ENCODE data around the gene FMNL2. TPM values are rescaled to one million over a fixed set of nuclear protein-coding genes. Genes with fewer than 3 reads are reported as not detected.
"Not testable (repeated sequence)": the region's sequence is repeated elsewhere in the genome, so short reads cannot be mapped to it uniquely, and the experiment has no call there.

The FMNL2 gene
- total RNA-seq, 1 donor from 2014 or later = 93.8 TPM

DNA sequence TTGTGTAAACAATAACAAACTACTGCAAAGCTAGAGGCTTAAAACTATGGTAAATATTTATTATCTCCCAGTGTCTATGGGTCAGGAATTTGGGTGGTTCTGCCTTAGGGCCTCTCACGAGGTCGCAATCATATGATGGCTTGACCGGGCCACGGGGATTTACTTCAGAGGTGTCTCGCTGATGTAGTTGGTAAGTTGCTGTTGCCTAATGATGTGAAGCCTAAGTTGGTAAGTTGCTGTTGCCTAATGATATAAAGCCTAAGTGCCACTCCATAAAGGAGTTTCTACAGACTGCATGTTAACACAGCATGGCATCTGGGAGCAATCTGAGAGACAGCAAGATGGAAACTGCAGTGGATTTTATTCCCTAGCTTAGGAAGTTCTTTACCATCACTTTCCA, 35.8 kb downstream of the FMNL2 start:
- DNase-seq (ENCODE audit: low spot score in 2 of 2) (no peak), FAIRE-seq (no peak)

DNA sequence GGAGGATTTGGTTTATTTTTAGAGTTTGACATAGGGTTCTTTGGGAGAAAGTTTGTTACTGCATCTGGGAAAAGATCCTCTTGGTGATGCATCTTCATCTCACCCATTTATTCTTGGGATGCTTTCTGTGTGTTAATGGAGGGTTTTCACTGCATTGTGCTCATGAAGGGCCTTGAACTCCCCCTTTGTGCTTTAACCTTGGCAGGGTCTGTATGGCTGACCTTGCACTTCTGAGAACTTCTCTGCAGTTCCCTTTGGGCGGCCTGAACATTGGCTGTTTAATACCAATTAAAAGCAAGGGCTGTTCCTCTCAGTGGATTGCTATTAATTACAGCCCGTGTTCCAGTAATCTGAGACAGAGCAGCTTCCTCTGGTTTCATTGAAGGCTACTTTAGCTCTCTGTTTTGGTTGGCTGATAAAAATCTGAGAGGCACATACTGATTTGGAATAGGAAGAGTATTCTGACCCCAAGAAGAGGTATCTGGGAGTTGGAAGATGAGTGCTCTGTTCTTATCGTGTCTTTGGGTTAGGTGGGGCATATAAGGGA, 37.5 kb downstream of the FMNL2 start:
- DNase-seq (ENCODE audit: low spot score in 2 of 2) (no peak), FAIRE-seq (no peak)

DNA sequence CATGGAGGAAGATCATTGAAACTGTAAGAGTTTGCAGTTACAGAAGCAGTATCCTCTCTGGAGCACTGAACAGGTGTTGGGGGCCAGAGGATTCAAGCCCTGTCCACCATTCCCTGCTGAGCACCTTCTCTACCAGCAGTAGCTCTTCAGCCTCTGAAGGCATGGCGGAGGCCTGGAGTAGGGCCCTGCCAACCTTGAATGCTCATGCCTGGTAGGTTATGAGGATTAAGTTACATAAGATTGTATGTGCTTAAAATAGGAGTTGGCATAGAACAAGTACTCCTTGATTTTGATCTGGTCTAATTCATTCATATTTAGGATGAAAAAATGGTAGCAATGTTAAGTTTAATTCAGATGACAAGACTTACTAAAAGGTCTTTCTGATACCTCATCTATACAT, 40.2 kb downstream of the FMNL2 start:
- no peak for DNase-seq (ENCODE audit: low spot score in 2 of 2)
- no peak for FAIRE-seq

DNA sequence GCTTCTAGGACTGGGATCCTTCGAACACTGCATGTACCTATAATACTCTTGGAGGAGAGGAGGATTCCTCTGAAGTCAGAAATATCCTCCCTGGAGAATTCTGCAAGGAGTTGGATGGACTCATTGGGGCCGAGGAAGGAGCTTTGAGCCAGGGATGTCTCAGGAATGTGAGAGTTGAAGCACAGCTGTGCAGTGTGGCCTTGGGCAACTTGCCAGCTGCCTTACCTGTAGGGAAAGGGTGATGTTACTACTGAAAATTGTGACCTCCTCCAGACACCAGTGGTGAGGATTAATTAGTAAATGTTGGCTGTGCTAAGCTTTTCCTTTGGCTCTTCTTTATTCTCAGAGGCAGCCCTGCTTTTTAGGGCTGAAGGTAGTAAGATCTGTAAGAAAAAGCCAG, 41.4 kb downstream of the FMNL2 start:
- DNase-seq (ENCODE audit: low spot score in 2 of 2) (no peak), FAIRE-seq (no peak)

DNA sequence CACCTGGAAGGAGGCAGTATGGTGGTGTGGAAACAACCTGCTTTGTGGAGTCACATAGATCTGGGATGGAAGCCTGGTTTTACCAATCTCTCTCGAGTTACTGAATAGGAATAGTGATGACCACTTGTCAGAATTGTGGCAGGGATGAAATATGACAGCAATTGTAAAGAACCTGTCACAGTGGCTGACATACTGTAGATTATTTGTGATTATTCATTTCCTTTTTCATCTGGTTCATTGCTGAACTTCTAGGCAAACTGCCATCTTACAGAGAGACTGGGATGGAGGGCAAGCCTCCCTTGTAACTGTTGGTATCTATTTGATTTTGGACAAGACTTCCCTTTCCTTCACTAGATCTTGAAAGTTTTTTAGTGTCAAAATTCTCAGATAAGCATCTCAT, 42.0 kb downstream of the FMNL2 start:
- no peak for FAIRE-seq

DNA sequence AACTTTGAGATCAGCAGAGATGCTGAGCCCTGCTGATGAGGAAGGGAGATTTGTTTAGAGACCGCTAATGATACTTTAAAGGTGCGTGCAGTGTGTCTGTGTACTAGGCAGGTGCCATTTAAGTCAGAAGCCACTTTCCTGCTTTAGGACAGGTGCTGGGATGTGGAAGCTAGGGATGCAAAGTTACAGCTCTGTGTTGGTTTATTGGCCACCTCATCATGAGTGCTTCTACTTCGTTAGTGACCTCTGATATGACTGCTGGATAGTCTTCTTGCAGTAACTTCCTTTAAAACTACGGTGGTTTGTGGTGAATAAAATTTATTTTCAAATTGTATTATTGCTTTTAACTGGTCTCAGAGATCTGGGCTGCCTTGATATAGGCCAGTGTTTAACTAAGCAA, 44.1 kb downstream of the FMNL2 start:
- DNase-seq (ENCODE audit: low spot score in 2 of 2) (no peak), FAIRE-seq (no peak)

More for the DNA sequence above, 42.0 kb downstream of the FMNL2 start:
- DNase-seq (ENCODE audit: low spot score in 2 of 2) = no peak

DNA sequence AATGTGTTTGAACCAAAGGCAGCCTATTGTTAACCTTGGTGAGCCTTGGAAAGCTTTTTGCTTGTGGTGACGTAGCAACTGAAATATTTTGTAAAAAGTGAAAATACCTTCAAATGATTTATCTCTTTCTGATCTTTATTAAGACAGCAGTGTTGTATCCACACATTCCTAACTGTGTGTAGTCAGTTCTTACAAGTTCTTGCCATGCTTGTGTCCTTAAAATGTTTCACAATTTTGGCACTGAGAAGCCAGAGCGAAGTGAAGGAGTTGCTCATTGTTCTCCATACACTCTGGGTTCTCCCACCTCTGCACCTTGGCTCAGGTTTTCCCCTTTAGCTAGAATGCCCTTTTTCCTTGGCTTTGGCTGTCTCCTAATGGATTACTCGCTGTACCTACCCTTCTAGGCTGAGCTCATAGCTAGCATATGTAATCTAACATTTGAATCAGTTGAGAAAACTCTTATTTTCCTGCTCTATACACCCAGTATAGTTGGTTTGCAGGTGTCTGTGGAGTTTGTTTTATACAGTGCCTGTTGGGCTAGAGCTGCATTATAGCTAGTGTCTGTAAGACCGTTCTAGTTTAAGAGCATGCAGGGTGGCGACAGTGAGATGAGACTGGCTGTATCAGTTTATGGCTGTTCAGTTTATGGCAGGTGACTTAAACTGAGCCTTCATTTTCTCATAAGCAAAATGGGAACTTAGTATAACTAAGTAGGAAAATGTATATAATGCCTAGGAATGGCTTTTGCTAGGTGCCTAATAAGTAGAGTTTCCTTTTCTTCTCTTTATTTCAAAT, 45.5 kb downstream of the FMNL2 start:
- DNase-seq (ENCODE audit: low spot score in 2 of 2) (no peak), FAIRE-seq (no peak)

DNA sequence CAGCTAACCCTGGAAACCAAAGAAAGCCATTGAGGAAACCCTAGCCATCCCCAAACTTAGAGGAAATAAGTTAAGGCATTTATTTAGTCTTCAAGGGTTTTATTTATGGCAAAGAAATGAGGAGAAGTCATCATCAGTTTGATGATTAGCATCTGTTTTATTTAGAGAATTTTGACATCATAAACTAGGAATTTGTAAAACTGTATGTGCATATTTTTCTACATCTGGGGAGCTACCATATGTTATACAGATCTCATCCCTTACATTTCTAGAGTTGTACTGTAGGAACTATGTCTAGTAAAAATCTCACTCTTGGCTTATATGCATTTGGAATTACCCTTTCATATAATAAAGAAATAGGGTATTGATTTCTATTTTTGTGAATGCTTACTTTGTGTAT, 48.7 kb downstream of the FMNL2 start:
- no peak for FAIRE-seq
- DNase-seq (ENCODE audit: low spot score in 2 of 2) = no peak

DNA sequence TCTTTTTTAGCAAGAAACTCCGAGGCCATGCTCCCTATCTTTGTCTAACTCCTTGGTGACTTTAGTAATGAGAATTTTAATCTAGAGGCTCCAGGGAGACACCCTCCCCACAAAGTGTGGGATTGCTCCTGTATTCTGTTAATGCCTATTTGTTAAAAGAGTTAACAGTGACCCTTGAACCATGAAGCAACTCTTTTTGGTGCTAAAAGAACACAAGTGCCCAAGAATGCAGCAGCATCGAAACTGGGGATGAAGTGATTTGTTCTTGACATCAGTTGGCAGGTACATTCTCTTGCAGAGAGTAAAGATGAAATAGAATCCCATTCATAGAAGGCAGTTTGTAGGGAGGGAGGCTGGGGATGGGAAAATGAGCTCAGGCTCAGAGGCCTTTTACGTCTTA, 50.0 kb downstream of the FMNL2 start:
- no peak for FAIRE-seq

DNA sequence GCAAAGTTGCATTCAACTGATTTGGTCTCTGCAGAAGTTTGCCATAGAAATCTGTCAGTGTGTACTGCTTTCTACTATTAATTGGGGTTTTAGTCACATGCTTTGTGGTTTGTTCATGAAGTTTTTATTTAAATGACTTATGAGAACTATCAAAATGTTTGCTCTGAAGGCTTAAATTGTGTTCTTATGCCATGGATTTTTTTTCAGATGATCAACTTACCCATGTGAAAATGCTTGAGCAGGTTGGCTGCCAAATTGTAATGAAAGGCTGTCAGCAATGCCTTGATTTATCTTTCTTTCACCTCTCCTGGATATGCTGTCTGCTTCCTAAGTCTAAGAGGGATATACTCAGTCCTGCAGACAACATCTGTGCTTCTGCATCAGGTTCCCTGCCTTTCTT, 50.7 kb downstream of the FMNL2 start:
- no peak for DNase-seq (ENCODE audit: low spot score in 2 of 2)
- no peak for FAIRE-seq

More for the DNA sequence above, 50.0 kb downstream of the FMNL2 start:
- no peak for DNase-seq (ENCODE audit: low spot score in 2 of 2)

DNA sequence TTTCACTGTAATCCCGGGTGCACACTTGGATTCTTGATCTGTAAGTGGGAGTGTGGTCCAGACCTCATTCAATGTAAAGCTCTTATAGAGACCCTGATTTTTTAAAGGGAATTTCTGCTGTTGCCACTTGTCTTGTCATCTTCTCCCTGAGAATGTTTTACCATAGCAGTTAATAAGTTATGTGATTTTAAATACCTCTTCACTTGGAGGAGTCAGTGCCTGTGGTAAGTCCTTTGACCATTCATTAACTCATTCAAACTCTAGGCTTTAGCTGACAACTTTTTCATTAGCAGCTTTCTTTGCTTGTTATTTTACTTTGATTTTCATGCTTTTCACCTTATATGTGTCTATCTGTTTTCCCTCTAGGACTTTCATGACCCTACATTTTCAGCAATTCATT, 51.3 kb downstream of the FMNL2 start:
- no peak for FAIRE-seq

DNA sequence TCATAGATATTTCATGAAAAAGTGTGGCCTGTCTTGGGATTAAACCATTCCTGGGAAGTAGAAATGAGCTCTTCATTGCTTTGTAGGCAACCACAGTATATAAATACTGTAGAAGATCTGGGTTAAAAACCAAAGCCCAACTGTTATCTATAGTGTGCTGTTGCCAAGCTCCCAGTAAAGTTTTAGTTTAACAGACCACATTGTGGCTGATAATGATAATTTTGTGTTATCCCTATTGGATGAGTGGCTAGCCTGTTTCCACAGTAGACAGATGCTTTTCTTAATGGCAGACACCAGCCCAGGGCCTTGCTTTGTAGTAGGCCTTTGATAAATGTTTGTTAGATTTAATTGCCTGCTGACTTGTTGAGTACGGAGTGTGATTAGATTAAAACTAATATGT, 52.1 kb downstream of the FMNL2 start:
- FAIRE-seq (no peak), DNase-seq (ENCODE audit: low spot score in 2 of 2) (no peak)

More for the DNA sequence above, 51.3 kb downstream of the FMNL2 start:
- DNase-seq (ENCODE audit: low spot score in 2 of 2) = no peak

DNA sequence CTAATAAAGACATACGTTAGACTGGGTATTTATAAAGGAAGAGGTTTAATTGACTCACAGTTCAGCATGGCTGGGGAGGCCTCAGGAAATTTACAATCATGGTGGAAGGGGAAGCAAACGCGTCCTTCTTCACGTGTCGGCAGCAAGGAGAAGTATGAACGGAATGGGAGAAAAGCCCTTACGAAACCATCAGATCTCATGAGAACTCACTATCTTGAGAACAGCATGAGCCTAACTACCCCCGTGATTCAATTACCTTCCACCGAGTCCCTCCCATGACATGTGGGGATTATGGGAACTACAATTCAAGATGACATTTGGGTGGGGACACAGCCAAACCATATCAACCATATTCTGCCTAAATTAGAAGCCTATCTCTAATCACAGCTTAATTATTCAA, 53.3 kb downstream of the FMNL2 start:
- not testable (repeated sequence) for FAIRE-seq; DNase-seq (ENCODE audit: low spot score in 2 of 2)

DNA sequence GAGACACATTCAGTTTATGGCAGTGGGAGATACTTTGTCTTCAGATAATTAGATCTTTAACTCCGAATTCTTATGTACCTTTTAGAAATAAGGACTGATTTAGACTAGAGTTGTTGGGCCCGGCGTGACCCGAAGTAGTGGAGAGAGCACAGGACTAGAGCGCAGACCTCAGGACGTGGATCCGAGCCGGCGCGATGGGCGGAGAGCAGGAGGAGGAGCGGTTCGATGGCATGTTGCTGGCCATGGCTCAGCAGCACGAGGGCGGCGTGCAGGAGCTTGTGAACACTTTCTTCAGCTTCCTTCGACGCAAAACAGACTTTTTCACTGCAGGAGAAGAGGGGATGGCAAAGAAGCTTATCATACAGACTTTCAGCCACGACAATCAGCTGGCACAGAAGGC, 54.5 kb downstream of the FMNL2 start:
- FAIRE-seq (no peak), DNase-seq (ENCODE audit: low spot score in 2 of 2) (no peak)

DNA sequence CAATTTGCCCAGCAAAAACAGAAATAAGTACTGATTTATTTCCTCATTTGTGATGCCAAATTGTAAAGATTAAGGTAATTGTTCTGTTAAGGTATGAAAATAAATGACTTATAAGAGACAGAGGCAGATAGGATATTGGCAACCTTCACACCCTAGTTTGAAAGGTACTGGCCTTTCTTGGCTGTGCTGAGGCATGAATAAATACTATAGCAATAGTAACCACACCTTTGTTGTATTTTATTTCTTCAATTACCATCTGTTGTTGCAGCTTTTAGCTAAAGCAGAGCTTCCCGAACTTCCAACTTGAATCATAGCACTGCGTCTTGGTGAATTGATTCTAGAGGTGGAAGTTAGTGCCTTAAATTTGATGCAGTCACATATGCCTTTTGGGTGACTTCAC, 55.9 kb downstream of the FMNL2 start:
- DNase-seq (ENCODE audit: low spot score in 2 of 2) (no peak), FAIRE-seq (no peak)

DNA sequence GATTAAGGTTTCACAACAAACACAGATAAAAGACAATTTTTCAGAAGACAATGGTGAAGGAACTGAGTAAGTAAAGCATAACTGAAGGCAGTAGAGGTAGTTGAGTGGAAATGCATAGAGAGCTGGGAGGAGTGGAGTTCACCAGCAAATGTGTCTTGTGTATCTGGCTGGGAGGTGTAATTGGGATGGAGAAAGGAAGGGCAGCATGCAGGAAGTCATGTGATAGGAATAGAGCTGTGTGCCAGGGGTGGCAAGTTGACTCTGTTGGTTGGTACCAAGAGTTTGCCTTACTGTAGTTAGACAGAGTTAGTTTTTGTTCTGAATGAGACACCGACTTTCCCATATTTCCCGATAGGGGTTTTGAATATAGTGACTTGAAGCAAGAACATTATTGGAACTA, 56.3 kb downstream of the FMNL2 start:
- no peak for DNase-seq (ENCODE audit: low spot score in 2 of 2)
- no peak for FAIRE-seq

DNA sequence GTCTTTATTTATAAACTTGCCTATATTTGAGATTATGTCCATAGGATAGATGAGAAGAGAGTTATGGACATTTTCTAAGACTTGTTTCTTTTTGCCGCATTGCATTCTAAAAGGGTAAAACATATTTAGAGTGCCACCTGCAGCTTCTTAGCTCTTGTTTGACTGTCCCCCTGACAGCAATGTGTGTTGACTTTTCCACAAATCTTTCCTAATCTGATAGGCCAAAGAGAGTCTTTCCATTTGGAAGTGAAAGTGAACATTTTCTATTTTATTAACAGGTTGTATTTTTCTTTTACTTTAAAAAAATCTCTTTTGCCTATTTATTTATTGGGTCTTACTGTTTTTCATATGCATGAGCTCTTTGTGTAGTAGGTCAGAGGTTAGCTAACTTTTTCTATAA, 58.4 kb downstream of the FMNL2 start:
- FAIRE-seq (no peak), DNase-seq (ENCODE audit: low spot score in 2 of 2) (no peak)

DNA sequence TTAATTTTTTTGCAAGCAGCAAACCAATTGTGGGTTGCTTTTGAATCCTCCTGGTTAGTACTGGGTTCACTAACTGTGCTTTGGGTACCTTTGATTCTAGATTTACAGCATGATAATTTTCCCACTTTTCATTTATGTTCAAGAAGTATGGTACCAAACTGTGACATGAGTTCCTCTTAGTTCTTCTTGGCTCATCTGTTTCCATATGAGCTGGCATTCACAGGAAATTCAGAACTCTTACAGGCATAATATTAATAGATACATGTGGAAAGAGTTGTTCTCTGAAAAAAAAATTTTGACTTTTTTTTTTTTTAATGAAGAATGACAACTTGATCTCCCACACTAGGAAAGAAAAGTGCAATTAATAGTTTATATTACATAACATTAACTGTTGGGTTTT, 59.4 kb downstream of the FMNL2 start:
- FAIRE-seq (no peak), DNase-seq (ENCODE audit: low spot score in 2 of 2) (no peak)

DNA sequence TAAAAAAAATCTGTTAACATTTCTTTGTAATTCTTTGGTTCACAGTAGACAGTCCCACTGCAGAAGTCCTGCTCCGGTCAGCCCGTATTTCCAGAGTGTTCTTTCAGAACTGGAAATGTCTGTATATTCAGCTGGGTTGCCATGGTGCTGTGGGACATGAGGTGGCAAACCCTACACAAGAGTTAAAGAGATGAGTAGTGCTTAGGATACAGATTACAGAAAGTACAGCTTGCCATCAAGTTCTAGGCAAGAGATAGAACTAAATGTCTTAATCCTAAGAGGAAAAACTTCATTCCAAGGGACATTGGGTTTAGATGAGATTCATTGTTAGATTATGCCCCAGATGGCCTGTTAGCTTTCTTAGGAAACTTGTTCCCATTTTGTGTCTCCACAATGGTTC, 60.1 kb downstream of the FMNL2 start:
- DNase-seq (ENCODE audit: low spot score in 2 of 2) = no peak
- no peak for FAIRE-seq

DNA sequence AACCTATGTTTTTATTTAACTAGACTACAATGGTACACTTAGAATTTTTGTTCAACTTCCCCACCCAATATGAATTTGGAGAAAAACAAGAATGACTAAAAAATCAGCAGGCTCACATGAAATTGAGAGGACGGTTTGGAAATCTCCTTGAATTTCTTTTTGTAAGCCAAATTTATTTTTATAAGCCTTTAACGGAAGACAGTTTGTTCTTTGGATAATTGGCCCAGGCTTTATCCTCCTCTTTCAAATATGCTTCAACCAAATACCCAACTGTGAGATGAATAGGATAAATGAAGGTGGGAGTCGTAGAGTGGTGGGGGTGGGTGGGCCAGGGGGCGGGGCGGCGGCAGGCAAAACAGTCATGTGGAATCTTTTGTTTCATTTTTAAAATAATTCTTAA, 60.6 kb downstream of the FMNL2 start:
- DNase-seq (ENCODE audit: low spot score in 2 of 2) (no peak), FAIRE-seq (no peak)

DNA sequence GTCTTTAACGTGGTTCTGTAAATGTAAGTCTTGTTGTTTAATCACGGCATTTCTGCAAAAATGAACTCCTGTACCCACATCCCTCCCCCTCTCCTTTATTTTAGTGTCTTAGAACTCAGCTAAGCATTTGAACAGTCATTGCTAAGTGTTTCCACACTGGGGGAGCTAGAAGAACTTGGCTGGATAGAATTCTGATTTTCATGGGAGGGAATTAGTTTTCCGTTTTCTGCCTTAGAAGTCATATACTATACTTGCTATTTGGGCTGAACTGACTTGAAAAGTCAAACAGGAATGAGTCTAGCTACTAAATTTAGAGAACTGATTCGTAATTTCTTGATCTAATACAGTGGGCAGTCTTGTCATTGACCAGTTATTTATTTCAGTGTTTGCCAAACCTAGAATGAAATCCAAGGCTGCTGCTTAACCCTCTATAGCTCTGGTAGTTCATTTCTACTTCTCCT, 61.1 kb downstream of the FMNL2 start:
- DNase-seq (ENCODE audit: low spot score in 2 of 2) (no peak), FAIRE-seq (no peak)

DNA sequence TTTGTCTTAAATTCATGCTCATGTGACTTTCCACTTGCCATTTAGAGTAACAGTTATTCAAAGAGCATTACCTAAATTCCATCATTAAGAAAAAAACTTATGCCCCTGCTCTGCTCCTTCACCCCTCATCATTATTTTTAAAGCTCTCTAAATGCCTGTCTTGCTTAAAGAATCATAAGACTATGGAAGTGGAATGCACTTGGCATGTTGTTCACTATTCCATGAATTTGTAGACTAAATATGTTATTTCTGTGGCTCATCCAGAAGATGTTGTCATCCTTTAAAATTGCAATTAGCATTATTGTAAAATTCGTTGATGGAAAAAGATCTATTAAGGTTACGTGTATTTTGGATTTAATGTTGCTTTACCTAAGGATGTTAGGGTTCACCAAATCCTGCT, 61.8 kb downstream of the FMNL2 start:
- FAIRE-seq (no peak), DNase-seq (ENCODE audit: low spot score in 2 of 2) (no peak)

All from frontal cortex (tissue), 4 donors.